GM18907 (cell line): Measurements from ENCODE around the gene ARHGAP33.
"Not testable (repeated sequence)": the region's sequence is repeated elsewhere in the genome, so short reads cannot be mapped to it uniquely, and the experiment has no call there.

Source experiments
- ATAC-seq: cut with Tn5 transposase; IDR thresholded peaks from one replicate; pipeline ENCODE4 v1.9.1; 2021; ENCODE audit warnings: mild to moderate bottlenecking, moderate library complexity; ENCODE audit not compliant: unreplicated experiment

ARHGAP33 gene

DNA sequence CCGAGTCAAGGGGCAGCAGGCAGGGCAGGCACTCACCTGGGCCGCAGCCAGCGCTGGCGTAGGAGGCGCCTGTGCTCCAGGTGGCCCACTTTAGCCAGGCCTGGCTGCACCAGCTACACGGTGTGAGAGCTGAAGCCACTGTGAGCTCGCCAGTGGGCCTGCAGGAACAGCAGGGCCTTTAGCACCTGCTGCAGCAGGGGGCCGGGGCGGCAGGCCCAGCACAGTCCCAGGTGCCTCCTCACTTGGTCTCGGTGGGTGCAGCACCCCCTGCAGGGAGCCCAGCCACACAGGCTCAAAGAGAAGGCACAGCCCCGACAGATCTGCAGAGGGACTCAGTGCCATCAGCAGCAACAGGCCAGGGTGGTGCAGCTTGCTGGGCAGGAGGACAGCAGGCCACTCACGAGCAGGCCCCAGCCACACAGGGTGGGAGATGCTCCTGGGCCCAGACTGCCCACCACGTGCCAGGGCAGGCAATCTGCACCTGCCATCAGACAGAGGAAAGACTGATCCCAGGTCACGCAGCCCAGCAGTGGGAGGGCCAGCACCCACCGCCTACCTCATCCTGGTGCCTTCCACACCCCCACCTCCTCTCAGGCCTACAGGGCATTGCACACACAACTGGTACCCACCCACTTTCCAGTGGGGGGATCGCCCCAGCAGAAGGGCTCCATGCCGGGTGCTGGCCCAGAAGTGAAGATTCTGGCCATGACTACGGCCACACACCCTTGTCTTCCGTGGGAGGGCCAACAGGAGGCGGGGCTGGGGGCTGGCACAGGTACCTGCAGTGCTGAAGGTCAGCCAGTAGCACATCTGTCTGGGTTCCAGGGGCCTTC, 15.8 kb downstream of the ARHGAP33 start:
- no peak for ATAC-seq

DNA sequence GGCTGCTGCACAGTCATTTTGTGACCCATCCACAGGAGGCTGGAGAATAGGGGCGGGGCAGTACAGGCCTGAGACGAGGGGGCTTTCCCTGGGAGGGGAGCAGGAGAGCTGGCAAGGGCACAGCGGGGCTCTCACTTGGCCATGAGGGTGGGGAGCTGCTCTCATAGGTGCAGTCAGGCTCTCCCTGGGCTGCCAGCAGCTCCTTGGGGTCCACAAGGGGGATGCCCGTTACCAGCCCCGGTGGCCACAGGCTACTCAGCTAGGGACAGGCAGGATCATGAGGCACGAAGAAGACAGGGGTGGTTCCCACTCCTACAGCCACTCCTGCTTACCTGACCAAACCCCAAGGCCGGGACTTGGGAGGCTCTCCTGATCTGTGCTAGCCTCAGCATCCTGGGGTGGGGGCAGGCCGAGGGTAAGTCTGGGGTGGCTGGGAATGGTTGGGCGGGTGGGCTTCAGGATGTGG, 16.5 kb downstream of the ARHGAP33 start:
- ATAC-seq, result no peak

DNA sequence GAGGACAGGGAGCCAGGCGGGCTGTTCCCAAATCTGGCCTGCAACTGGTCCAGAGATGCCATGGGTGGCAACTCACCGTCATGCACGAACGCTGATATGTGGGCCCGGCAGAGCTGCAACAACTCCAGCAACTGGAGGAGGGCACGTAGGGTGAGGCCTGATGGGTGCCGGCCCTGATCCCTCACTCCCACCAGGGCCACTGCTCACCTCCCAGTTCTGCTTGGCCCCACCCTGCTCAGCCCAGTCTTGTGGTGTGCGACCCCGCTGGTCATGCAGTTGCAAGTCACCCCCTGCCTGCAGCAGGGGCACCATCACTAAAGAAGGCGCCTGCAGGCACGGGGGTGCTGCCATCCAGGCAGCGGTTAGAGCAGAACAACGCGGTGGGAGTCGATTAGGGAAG, 16.9 kb downstream of the ARHGAP33 start:
- no peak for ATAC-seq

DNA sequence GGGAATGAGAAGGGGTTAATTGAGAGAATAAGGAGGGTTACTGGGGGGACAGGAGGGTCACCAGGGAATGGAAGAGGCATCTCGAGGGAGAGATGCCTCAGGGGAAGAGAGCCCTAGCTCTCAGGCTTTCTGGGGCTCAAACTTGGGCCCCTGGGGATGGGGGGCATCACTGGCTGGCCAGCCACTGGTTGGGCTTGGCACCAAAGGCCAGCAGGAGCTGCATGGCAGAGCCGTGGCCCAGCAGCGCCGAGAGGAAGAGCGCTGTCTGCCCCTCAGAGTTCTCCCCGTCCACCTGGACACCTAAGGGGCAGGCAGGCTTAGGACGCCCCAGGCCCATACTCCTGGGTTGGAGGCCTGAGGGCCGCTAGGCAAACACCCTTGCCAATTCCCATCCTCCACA, 17.5 kb downstream of the ARHGAP33 start:
- no peak for ATAC-seq

DNA sequence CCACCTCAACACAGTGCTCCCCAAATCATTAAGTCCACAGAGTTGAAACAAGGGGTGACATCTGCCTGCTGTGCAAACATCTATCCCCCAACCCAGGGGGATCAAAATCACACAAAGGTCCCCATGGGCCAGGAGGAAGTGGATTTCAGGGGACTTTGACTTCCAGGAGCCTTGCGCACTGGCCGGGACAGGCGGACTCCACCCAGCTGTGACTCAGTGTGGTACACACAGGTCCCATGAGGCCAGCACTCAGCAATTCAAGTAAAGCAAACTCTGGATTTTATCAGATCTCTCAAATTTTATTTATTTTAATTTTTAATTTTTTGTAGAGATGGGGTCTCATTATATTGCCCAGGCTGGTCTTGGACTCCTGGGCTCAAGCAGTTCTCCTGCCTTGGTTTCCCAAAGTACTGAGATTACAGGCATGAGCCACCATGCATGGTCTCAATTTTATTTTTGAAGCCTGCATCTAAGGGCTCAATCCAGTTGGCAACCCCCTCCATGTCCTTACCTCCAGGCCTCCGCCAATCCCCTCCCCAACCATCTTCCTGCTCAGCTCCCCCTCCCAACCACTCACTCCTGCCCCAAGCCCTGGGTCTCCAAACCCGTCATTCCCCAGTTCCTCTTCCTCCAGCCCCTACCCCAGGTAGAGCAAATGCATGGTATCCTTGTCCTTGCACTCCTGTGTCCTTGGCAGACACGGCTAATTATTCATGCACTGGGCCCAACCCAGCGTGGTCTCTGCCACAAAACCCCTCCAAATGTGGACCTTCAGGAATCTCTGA, 18.2 kb downstream of the ARHGAP33 start:
- ATAC-seq, result no peak

DNA sequence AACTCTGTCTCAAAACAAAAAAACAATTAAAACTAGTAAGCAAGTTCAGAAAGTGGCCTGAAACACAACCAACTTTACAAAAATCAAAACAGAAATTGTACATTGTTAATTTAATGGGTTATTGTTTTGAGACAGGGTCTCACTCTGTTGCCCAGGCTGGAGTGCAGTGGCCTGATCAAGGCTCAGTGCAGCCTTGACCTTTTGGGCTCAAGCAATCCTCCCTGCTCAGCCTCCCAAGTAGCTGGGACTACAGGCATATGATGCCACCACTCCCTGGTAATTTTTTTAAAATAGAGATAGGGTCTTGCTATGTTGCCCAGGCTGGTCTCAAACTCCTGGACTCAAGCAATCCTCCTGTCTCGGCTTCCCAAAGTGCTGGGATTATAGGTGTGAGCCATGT, 20.2 kb downstream of the ARHGAP33 start:
- not testable (repeated sequence) for ATAC-seq

DNA sequence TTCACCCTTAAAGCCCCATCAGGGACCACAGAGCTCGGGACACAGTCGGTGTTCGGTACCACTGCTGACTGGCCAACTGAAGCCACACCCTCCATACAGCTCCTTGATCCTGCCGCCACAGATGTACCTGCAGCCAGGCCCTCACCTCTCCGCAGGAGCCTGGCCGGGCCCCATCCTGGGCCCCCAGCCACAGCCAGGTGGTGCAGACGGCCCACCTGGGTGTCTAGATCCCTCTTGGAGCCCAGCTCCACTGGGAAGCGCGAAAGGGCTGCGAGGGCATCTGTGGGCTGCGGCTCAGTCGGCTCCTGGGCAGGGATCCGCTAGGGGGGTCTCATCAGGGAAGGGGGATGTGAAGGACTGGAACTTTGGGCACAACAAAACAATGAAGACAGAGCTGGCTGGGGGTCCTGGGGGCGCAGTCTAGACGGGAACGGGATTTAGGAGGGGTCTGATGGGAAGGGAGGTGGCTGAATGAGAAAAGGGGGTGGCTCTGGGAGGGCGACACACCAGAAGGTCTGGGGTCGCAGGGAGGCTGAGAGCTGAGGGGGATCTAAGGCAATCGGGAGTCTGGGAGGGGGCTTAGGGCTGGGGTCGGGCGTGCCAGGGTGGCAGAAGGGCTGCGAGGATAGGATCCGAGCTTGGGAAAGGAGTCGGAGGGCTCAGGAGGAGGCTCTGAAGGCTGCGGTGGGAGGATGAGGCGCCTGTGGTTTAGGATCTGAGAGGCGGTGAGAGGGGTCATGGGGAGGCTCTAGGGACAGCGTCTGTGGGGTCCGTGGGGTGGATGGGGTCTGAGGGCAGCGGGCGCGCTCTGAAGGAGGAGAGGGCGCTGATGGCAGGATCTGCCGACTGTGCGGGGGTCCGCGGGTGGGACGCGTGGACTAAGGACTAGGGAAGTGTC, 21.5 kb downstream of the ARHGAP33 start:
- no peak for ATAC-seq

DNA sequence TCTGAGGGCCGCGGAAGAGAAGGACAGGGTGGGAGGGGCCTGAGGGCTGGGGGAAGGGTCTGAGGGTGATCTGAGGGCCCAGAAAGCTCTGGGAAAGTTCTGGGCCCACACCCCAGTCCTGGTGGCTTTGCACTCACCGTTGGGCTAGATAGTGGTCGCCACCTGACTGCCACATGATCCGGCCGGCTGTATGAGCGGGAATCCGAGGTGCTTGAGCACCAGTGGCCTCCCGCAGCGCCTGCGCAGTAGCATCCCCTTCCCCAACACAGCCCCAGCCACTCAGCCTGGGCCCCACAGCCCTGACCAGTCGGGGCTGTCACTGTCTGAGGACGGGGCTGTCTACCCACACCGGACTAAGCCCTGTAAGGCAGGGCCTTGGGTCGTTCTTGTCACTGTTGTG, 22.3 kb downstream of the ARHGAP33 start:
- ATAC-seq, result no peak

DNA sequence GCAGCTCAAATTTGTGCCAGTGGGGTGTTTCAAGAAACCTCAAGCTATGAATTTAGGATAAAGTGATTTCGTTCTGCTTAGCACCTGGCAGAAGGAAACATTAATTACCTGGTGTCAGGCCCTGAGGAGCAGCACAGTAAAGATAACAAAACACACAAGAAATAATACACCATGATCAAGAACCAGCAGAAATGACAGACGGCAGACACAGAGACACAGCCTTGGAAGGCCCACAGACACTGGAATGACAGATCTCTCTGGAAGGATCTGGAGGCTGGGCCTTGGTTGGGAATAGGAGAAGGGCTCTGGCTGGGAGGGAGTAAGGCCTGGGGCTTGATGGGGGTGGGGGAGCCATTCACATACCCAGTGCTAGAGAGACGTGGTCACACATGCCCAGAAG, 26.5 kb downstream of the ARHGAP33 start:
- no peak for ATAC-seq

DNA sequence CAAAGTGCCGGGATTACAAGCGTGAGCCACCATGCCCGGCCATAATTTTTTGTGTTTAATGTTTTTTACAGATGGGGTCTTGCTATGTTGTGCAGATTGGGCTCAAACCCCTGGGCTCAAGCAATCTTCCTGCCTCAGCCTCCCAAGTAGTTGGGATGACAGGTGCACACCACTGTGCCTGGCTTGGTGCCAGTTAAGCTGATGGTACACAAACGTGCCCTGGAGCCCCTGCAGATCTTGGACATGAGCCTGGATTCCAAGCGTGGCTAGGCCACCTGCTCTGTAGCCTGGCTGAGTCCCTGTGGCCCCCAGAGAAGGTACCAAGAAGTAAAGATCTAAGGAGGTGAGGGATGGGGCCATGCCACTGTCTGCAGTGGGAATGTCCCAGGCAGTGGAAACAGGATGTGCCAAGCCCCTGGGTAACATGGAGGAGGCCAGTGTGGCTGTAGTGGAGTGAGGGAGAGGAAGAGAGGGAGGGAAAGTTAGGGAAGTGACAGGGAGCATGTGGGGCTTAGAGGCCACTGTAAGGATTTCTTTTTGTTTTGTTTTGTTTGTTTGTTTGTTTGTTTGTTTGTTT, 30.2 kb downstream of the ARHGAP33 start:
- ATAC-seq, result no peak

DNA sequence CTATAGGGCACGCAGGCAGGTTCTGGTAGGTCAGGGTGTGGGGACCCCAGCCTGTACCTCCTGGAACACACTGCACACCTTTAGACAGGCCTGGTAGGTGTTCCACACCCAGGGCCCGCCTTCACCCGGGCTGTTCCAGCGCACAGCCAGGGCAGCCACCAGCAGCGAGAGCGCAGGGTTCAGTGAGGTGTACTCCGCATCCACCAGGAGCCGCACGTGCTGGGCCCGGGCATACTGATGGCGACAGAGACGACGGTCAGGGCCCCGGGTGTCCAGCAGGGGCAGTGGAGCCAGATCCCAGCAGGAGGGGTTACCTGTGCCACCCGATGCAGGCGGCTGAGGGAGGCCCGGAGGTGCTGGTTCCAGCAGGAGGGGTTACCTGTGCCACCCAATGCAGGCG, 31.2 kb downstream of the ARHGAP33 start:
- no peak for ATAC-seq

DNA sequence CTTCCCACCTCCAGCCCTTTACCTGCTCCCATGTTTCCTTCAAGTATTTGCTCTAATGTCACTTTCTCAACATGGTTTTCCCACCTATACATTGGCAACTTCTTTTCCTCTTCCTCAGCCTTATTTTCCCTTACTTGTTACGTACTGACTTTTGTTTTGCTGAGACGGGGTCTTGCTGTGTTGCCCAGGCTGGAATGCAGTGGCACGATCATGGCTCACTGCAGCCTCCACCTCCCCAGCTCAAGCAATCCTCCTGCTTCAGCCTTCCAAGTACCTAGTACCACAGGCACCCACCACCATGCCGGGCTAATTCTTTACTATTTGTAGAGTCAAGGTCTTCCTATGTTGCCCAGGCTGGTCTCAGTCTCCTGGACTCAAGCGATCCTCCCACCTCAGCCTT, 32.3 kb downstream of the ARHGAP33 start:
- ATAC-seq, result no peak

DNA sequence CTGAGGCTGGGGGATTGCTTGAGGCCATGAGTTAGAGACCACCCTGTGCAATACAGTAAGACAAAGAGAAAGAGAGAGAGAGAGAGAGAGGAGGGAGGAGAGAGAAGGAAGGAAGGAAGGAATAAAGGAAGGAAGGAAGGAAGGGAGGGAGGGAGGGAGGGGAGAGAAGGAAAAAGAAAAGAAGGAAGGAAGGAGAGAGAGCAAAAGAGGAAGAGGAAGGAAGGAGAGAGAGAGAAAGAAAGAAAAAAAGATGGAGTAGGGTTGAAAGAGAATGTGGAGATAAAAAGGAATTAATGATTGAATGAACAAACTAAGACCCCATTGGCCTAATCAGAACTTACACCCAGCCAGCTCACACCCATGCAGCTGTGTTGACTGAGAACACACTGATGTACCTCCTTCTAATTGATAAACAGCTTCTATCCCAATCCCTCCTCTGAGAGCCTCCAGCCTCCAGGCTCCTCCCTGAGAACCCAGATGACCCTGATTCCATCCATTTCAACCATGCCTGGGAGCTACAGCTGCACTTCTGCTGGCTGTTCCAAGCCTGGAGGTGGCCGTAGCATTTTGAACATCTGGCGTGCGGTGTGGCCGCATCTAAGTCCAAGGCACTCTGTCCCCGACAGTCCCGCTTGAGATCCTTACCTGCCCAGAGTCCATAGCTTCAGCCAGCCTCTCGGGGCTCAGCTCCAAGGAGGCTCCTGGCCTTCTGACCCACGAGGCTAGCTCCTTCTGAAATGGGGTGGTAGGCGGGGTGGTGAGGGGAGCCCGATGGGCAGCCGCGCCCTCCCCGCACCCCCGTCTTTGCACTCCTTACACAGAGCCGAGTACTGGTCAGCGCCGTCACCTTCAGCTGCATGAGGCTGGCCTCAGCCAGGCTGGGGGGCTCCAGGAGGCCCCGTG, 36.2 kb downstream of the ARHGAP33 start:
- no peak for ATAC-seq

DNA sequence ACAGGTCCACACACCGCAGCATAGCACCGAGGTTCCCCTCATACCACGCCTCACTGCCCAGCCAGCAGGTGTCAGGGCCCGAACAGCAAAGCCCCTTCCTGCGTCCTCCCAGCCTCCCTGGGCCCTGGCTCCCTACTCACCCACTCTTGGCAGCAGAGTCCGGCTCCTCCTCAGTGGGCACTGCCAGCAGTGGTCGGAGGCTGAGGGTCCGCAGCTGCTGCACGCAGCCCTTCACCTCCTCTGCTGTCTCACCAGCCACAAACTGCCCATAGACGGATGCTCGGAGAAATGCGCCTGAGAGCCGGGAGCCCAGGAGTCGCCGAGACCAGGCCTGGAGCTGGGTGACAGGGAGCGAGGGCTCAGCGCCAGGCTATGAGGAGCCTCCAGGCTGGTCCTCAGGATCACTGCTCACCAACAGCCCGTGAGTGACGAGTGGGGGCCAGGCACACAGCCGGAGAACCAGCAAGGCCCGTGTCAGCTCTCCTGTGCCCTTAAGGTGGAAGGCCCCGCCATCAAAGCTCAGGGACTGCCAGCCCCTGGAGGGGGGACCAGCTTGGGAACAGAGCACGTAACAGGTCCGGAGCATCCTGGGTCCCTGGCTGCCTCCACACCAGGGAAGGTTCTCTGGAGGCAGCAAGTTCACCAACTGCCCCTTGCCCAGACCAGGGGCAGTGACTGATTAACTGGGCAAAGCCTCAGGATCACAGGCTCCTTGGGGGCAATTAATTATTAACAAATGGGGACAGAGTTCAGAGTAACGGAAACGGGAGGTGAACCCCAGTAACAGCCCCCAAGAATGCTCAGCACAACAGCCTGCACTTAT, 37.1 kb downstream of the ARHGAP33 start, which contains the start of gene PRODH2:
TSS of gene PRODH2 (minus strand) at position 626 of the 823 bp plus-strand sequence. CDS start at position 586, 40 bp downstream.
- no peak for ATAC-seq

DNA sequence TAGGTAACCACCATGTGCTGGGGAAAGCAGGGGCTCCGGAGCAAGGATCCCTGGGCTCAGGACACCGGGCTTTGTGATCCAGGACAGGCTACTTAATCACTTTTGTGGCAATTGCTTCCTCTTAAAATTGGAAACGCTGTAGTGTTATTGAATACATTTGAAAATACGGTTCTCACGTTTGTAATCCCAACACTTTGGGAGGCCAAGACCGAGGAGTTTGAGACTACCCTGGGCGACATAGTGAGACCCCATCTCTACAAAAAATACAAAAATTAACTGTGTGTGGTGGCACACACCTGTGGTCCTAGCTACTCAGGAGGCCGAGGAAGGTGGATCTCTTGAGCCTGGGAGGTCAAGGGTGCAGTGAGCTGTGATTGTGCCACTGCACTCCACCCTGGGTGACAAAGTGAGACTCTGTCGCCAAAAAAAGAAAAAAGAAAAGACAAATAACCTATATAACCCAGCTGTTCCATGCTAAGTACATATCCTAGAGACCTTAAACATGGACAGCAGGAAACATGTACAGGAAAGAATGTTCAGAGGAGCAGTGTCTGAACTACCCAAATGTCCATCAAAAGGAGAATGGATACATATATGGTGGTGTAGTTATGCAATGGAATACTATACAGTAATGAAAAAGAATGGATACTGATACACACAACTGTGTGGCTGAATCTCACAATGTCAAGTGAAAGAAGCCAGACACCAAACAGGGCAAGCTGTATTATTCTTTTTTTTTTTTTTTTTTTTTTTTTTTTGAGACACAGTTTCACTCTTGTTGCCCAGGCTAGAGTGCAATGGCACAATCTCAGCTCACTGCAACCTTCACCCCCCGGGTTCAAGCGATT, 37.9 kb downstream of the ARHGAP33 start:
- ATAC-seq, result no peak

DNA sequence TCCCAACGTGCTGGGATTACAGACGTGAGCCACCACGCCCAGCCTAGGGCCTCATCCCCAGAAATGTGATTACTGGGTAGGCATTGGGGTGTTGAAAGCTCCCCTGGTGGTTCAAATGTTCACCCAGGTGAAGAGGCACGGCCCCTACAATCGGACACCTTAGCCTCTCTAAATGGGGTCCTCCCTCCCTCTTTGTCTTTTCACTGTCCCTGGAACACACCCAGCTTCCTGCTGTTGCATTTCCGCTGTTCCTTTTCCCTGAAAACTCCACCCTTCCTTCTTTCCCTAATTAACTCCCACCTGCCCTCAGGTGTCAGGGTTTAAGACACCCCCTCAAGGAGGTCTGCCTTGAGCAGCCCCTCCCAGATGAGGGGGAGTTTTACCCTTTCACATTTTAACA, 40.9 kb downstream of the ARHGAP33 start:
- ATAC-seq, result no peak

DNA sequence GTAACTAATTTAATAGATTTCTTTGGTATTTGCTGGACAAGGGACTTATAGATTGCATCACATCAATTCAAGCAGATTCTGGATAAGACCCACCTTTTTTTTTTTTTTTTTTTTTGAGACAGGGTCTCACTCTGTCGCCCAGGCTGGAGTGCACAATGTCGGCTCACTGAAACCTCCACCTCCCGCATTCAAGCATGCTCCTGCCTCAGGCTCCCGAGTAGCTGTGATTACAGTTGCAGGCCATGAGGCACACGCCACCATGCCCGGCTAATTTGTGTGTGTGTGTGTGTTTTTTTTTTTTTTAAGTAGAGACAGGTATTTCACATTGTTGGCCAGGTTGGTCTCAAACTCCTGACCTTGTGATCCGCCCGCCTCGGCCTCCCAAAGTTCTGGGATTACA, 41.5 kb downstream of the ARHGAP33 start:
- no peak for ATAC-seq

DNA sequence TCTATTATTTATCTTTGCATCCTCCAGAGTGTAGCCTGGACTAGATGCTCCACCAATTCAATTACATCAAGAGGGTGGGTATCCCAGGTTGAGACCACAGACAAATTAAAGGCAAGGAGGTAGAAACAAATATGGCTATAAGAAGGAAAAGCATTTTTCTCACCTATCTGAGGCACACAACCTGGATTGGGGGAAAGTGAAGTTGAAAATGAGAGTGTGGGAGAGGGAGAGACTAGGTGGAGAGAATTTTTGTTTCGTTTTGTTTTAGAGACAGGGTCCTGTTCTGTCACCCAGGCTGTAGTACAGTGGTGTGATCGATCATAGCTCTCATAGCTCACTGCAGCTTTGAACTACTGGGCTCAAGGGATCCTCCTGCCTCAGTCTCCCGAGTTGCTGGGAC, 43.1 kb downstream of the ARHGAP33 start:
- no peak for ATAC-seq
